Dedifferentiated amniotic fluid mesenchymal stem cell (primary cell): ENCODE measurements around the gene POU3F1.

ENCODE experiments used
- DNase-seq: peaks from one replicate; pipeline ENCODE4 v3.0.0-alpha.2; 2016; ENCODE audit errors: extremely low spot score

POU3F1 gene

DNA sequence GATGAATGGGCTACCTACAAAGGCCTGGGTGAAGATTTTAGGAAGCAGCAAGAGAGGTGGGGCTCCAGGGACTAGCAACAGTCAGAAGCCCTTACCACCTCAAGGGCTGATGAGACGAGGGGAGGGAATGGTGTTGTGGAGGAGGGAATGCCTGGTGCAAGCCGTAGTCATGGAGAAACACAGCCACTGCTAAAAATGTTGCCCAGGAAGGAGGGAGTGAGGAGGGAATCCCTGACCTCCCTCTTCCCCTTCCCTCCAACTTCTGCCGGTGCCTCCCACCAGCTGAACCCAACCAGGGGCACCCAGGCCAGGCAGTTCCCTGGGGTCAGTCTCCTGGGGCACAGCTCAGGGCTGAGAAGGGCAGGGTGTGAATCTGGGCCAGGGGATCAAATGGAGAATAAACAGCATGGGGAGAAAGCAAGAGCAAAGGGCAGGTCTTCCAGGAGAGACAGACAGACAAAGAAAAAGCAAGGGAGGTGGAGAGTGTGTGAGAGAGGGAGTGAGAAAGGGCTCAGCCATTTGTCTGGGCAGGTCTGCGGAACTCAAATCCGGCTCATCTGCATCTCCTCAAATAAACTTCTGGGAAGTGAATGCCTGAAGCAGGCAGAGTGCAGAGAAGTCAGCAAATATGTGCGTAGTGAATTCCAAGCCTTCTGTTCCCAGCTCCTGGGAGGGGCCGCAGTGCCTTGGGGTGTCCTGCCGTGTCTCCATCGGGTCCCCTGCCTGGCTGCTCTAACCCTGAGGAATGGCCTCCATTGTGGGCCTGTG lies 27.1 kb upstream of the POU3F1 start:
- no peak for DNase-seq

DNA sequence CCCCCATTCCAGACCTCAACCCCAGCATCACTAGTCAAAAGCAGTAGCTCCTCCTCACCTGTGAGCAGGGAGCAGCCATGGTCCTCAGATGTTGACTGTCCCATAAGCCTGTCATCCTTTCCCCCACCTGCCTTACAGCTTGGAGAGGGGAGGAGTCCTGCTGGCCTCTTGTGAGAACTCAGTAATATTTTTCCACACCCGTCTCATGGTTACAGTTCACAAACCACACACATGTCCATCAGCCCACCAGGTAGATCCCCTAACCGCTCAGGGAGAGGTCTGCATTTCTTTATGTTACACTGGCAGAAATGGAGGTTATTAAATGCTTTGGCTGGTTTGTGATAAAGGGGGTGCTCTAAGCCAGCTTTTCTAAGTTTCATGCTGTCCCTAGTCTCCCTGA lies 26.3 kb upstream of the POU3F1 start:
- DNase-seq, result no peak

DNA sequence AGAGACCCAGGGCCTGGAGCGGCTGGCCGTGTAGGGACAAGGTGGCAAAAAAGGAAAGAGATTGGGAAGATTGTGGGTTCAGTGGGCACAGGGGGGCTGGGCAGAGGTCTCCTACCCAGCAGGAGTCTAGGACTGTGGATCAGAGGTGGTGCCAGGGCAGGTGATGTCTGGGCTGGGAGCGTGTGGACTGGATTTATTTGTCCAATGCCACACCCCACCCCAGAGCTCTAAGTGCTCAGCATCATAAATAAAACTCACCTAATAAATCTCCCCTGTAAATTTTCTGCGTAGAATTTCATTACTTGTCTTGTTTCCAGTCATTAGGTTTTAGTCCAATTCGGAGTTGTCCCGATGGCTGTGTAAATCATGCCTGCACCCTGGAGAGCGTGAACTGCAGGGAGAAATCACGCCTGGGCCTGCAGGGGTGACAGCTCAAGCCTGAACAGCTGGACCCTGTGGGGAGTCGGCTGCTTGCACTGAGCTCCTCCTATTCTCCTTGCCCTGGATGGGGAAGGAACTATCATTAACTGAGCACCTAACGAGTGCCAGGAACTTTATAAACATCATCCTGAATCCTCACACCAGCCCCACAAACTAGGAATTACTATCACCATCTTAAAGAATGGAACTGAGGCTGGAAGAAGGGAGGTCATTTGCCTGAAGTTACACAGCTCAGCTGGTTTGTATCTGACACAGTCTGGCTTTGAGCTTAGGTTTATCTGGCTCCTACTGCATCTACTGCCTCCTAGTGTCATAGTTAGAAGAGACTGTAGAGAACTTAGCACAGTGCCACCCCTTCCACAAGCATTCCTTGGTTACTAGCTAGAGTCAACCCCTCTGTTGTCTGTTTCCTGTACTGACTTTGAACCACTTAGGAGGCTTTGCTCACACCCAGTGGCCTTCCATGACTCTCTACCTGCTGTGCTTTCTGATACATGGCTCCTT lies 25.0 kb upstream of the POU3F1 start:
- no peak for DNase-seq

DNA sequence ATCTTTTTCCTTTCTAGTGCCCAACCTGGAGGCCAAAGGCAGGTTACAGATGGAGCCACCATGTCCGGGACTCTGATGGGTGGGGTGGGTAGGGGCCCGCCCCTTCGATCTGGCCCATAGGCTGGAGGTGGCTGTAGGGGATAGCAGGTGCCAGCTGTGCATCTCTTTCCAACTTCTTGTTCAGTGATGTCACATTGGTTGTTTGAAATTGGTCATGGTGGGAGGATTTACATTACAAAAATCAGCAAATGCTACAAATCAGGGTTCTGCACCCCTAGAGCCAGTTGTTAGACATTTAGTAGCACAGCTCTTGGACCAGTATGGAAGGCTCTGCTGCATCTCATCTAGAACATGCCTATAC lies 22.4 kb upstream of the POU3F1 start:
- DNase-seq, result no peak

DNA sequence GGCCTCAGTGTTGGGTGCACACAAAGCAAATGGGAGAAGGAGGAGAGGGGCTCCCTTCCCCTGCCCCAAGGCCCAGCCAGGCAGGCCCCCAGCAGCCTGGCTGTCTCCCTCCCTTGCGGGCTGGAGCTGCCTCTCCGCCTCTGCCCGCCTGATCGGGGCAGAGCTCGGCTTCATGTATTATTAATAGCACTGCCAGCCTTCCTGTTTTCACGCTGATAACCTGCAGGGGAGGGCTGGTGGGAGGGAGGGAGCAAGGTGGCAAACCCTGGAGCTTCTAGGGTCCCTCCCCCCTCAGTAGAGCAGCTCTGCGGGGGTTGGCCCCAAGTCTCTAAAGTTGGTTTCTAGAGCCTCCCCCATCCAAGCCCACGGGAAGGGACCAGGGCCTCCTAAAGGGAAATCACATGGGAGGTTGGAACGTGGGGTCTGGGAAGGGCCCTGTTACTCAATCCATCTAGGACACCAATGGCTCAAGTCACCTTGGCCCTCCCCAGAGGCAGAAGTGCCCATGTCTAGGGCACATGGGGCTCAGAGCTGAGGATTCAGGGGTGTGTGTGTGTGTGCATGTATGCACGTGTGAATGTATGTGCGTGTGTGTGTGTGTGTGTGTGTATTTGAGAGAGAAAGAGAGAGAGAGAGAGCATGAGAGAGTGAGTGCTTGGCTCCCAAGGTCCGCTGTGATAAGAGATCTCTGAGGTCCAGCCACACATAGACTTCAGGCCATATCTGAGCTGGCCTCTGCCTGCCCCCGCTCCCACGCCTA lies 21.8 kb upstream of the POU3F1 start:
- no peak for DNase-seq

DNA sequence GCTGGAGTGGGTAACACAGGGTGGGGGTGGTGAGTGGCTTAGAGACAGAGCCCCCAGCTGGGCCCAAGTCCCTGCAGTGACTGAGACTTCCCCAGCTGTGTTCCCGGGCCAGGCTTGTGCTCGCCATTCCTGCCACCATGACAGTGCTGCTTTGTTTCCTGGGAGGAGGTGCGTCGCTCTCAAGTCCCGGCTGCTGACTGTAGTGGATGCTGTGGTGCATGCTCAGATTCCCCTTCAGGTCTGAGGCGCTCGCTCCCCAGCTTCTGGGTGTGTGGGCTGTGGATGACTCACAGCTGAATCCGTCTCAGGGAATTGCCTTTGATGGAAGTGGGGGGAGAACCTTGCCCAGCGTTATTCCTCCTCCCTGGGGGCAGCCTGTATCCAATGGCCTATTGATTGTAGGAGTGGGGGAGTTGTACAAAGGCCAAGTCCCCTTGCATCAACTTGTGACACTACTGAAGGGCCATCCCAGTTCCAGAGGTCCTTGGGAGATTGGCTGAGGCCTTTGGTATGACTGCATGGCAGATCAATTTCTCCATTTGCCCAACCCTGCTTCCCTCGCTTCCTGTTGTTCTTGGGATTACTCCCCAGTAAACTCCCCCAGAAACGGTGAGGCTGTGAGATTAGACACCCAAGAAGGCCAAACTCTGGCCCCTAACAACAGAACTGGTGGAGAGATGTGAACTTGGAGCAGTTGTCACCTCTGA lies 17.8 kb upstream of the POU3F1 start:
- DNase-seq, result no peak

DNA sequence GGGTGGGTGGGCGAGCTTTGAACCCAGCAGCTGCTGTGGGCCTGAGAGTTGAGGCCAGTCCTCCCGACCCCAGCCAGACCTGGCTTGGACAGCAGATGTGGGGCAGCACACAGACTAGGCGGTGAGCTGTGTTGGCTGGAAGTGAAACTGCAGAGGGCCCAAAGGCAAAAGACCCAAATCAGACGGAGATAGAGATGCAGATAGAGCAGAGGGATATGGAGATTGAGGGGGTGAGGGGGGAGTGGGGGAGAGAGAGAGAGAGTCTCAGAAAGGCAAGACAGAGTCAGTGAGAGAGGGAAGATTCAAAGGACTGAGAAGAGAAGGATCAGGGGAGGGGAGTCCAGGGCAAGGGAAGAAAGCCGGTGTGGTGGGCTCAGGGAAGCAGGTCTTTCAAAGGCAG lies 17.0 kb upstream of the POU3F1 start:
- DNase-seq, result no peak

DNA sequence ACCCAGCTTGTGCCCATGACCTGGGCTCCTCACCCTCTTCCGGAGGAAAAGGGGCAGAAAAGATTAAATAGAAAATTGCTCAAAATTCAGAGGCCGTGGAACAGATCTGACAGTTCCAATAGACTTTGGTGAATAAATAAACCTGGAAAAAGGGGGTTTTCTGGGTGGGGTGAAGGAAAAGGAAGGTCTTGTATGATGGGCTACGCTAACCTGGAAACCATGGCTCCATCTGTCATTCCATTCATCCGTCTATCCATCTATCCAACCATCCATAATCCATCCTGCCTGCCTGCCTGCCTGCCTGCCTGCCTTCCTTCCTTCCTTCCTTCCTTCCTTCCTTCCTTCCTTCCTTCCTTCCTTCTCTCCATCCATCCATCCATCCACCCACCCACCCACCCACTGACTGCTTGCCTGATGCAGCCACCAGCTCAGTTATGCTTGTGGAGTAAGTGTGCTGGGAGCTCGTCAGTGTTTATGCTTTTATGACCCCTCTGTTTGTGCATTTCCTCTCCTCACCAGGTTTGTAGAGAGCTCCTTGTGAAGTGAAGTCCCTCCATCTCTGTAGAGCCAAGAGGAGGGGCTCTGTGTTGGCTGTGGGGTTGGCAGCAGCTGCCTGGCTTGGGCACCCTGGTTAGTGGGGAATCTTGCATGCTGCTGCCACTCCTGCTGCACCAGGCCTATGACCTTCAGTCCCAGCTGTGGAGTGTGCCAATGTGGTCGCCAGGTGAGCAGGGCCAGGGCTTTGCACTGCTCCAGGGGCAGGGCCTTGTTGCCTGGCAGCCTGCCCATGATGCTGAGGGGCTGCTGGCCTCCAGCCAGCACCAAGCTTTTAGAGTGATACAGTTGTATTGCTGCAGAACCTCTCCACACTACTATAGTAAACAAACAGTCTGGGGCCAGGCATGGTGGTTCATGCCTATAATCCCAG lies 16.0 kb upstream of the POU3F1 start:
- DNase-seq, result no peak

DNA sequence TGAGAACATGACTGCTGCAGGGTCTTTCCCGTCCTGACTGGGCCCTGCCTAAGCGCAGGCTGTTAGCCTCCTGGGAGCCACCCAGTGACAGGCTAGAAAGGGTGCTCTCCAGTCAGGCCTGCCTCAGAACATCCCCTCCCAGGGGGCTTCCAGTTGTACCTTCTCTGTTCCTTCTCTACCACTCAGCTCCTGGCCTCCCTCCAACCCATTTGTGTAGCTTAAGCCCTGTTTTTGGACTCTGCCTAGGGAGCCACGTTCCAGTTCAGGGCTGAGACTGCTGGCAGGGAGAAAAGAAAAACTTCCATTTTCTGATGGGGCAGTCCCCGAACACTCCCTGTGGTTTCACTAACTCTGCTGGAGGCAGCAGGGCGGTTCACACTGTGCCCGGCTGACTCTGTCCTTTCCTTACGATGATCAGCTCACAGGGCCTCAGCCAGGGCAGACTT lies 15.3 kb upstream of the POU3F1 start:
- no peak for DNase-seq

DNA sequence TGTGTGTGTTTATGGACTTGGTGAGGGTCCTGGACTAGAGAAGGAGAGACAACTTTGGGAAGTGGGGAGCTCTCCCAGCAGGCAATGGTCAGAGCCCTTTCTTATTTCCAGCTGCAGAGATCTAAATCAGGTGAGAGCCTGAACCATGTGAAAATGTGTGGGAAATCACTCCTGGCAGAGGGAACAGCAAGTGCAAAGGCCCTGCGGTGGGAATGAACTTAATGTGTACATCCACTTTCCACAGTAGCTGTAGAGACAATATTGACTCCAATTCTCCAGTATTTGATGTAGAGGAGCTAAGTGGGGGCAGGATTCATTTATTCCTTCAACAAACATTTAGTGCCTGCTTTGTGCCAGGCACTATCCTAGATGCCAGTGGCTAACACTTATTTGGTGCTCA lies 14.7 kb upstream of the POU3F1 start:
- no peak for DNase-seq

DNA sequence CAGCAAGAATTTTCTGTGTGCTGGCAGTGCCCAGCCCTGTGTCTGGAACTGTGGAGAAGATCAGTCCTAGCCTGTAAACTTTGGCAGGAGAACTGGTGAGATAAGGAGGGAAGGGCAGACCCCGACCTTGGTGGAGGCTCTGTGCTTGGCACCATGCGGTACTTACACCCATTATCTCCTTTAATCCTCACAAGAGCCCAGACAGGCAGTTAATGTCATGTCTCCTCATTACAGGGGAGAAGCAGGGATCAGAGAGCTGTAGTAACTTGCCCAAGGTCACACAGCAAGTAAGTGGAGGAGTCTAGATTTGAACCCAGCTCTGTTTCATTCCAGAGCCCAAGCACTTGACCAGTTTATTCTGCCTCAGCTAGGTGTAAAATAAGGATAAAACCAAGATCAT lies 13.9 kb upstream of the POU3F1 start:
- DNase-seq, result no peak

DNA sequence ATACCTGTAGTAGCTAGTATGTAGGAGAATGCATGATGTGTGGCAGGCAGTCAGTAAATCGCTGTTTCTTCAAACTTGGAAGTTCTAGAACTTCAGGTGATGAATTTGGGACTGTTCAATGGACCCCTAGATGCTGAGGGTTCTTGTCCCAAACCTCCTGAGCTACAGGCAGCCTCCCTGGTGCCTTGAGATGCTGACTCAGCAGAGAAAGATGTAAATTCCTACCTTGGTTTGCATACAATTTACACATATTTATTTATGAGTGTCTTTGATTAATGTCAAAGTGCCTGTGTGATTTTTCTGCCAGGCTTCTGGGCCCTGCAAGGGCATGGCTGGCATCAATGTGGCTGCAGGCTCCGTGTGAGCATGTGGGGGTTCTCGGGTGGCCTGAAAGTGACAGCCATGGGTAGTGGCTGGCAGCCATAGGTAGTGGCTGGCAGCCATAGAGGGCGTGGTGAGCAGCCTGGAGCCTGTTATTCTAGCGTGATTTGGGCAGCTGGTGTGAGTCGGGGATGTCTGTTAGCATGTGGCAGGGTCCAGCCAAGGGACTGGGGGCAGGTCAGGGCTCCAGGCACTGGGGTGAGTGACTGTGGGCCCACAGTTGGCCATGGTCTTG lies 13.2 kb upstream of the POU3F1 start:
- no peak for DNase-seq

DNA sequence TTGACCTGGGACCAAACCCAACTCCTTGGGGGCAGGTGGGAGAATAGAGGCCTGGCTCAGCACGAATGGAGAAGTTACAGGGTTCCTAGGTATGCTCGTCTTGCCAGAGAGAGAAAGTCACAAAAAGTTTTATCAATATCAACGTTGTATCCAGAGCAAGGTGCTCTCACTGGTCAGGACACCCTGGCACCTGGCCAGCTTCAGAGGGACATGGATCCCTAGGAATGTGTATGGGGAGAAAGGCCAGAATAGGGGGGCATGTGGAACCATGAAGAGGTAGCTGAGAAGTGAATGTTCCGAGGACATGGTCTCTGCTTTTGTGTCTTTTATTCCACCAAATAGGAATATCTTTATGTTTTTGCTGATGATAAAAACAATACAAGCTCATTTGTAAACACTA lies 9.4 kb upstream of the POU3F1 start:
- no peak for DNase-seq

DNA sequence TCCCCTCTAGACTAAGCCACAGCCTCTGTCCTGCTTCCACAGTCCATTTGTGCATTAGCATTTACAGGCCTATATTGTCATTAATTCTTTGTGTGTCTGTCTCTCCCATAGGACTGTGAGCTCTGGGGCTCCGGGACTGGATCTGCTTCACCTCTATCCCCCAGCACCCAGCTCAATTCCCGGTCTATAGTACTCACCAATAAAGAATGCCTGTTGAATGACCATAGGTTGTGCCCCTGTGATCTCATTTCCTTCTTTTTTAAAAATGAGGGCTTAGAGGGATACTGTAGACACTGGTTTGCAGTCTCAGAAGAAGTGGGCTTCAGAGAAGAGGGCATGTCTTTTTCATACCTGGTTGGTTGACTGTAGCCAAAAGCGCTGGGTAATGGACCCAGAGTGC lies 8.8 kb upstream of the POU3F1 start:
- no peak for DNase-seq

DNA sequence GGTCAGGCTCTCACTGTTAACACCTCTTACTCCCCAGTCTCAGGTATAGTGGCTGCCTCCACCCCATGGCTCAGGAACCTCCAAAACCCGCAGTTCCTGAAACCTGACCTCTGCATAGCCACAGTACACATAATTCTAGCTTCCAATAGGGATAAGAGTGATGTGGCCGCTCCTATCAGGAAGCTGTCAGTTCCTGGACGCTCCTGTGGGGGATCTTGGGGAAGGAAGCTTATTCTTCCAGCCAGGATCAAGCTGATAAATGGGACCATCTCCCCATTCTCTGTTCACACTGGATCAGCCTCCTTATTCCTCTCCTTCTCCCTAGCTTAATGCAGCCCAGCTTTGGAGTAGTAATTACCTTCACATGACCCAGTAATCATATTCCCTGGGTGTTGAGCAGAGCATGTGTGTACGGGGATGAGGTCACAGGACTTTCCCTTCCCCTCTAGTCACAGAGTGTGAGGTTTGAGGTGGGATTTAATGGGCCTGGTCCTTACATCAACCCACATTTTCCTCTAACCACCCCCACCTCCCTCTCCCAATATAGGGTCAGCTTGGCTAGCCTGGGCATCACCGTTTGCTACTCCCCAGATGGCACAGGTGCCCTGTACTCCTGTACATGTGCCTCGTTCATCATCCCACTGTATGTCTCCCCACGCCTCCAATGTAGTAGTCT lies 7.0 kb upstream of the POU3F1 start:
- DNase-seq, result no peak

DNA sequence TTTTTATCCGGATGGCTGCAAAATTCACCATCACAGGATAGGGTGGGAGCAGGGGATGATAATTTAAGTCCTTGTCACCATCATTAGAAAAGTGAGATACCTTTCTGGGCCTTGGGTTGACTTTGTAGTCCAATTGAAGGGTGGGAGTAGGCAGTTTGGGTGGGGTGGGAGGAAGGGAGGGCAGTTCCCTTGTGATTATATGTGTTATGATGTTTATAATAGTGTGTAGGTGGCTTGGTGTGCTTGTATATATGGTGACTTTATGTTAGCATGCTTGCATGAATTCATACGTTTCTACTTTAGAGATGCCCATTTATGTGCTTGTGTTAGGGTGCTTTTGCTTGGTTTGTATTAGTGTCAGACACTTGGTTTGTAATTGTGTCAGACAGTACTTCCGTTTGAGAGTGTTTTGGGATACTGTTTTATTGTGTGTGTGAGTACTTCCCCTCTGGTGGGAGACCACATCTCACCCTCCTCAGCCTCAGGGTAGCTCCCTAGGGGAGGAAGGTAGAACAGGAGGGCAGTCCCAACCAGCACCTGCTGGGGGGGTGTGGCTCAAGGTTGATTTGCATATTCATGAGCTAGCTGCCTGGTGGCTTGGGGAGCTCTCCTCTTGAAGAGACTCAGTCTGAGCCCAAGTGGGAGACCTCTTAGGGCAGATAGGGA lies 6.3 kb upstream of the POU3F1 start:
- no peak for DNase-seq

DNA sequence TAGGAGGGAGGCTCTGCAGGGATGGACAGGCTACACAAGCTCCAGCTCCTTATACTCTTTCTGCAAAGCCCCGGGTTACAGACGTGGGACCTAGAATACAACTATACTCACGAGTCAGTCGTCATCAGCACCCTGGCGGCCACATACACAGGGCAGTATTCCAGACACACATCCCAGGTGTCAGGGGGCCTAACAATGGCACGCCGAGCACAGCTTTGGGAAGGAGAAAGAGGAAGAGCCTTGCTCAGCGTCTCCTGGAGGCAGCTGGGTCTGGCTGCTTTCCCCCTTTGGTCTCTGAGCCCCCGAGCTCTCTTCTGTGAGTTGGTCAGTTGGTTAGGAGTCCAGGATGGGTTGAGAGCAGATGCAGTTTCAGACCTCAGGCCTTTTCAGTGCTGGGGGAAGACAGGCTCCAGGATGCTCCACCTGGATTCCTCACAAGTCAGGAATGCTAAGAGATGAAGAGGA lies 4.5 kb upstream of the POU3F1 start:
- no peak for DNase-seq

DNA sequence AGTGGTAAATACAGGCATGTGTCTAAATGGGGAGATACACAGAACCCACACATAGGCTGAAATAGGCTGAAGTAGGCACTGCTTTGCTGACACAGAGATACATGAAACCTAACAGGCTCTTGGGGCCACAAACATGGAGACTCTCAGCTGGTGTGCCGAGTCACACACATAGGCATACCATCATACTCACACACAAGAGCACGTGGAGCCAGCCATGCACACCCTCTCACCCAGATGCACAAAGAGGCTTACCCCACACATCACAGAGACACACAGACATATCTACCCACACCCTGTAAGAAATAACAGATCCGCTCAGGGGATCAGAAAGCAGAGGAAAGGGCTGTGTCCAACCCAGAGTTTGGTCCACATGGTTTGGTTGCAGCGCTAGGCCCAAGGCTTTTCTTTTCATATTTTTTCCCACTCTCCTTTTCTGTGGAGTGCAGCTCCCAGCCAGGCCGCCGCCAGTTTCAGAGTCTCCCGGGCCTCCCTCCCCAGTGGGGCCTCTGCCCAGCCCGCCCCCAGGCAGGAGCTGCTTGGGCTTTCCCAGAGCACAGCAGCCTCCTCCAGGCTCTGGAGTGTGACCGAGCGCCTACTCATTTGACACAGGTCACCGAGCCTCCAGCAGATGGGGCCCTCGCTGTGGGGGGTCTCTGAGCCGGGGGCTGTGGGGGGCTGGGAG lies 3.9 kb upstream of the POU3F1 start:
- DNase-seq, result no peak
